DMS53 treated with DMSO at 0.1 percent for 48 hours (cell line): ENCODE measurements around the gene COA8.
"Not testable (repeated sequence)": the region's sequence is repeated elsewhere in the genome, so short reads cannot be mapped to it uniquely, and the experiment has no call there.

Experiments
- DNase-seq: peaks from one replicate; lab custom pipeline; 2025; ENCODE audit not compliant: unreplicated experiment; lab: John Stamatoyannopoulos, UW

COA8 gene

DNA sequence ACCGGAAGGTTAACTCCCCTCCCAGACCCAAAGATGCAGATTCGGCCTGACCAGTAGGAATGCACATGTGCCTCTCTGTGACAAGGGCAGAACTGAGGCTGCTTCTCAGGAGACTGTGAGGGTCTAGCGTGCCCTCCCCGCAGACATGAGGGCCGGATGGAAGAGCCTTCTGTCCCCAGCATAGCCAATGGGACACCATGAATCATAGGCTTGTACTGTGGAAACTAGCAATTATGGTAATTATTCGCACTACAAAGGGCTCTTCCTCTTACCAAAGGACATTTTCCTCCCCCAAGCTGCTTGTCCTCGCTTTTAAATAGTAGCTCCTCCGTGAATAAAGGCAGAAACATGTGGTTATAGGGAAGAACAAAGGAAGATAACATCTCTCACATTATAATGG lies 6.2 kb downstream of the COA8 start:
- no peak for DNase-seq

DNA sequence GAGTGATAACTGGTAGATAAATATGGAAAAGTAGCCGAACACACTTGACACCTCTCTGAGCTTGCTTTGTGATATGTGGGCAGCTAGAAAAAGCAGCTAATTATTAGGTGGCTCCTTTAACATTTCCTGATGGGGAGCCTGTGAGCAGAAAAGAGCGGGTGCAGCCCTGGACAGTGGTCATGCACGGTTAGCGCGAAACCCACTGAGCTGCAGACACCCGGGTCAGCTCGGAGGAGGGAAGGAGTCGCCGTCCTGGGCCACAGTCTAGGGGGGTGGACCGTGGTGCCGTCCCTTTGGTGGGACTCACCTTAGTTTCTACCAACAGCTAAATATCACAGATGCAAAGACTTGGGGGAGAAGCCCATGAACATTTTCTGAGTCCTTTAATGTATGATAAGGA lies 6.6 kb downstream of the COA8 start:
- DNase-seq: no peak

DNA sequence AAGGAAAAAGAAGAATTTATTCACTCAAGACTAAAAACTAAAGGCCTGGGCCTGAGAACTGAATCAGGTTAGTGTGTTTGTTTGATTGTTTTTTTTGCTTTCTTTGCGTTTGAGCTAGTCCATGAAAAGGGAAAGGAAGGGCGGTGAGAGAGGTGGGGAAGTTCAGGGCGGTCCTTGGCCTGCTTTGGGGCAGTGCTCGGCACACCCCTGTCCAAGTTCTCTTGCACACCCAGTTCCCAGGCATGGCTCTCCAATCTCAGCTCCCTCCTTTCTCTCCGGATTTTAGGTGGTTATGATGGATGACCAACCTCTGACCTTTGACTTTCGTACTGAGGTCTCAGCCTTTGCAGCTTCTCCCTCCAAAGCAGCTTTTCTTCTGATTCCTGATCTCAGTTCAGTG lies 11.3 kb downstream of the COA8 start:
- no peak for DNase-seq

GRCh38 chr14:103574707-103575285 lies 12.0 kb downstream of the COA8 start:
- no peak for DNase-seq

DNA sequence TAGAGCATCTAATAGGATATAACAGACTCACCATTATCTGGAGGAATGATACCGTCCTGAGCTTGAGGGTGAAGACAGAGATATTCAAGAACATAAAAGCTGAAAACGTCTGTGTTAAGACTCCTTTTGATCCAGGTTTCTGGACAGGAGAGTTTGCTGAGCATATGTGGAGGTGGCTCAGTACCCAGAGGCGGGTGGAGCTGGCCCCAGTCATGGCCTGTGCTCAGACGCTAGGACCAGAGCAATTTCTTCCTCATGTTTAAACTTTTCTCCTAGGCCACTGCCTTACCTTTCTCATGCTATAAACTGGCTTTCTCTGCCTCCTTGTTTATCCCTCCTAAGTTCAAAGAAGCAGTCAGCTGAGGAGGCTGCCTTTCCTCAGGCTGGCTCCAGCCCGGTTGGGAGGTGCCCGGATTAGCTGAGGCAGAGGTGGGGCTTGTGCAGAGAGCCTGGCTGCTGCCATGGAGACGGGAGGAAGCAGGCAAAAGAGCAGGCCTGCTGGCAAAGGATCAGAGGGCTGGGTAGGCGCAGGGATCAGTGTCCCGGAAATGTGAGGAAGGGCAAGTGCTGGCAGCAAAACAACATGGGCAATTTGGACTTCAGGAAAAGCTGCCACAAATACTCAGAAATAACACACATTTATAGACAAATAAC lies 13.7 kb downstream of the COA8 start:
- peak; percentile 78 for DNase-seq

DNA sequence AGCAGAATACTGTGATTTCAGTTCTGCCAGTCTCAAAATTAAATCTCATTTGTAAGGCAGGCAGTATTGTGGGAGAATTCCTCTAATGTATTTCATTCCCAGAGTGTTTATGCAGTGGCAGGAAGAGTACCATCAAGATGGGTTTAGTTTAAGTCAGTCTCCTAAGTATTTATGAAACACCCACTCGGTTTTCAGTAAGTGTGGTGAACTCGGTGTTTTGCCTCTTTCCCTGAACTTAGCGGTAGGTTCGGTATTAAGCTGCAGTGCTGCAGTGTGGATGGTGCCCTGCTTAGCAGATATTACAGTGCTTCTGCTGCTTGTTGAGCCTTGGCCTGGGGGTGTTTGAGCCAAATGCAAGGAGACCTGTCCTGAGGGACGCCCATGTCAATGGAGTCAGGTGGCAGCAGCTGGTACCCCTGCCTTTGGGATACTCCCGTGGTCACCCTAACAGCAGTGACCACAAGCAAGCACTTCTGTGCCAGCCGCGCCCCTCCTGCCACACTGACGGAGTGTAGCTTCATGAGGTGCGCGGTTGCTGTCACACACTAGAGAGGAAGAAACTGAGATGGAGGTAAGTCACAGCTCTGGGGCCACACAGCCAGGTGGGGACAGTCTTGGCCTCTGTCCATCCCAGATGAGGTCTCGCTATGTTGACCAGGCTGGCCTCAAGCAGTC lies 15.8 kb downstream of the COA8 start:
- no peak for DNase-seq

- DNase-seq: no peak
Measured at GRCh38 chr14:103581206-103581605, 18.4 kb downstream of the COA8 start.

- no peak for DNase-seq
Measured at GRCh38 chr14:103581954-103582703, 19.4 kb downstream of the COA8 start.

DNA sequence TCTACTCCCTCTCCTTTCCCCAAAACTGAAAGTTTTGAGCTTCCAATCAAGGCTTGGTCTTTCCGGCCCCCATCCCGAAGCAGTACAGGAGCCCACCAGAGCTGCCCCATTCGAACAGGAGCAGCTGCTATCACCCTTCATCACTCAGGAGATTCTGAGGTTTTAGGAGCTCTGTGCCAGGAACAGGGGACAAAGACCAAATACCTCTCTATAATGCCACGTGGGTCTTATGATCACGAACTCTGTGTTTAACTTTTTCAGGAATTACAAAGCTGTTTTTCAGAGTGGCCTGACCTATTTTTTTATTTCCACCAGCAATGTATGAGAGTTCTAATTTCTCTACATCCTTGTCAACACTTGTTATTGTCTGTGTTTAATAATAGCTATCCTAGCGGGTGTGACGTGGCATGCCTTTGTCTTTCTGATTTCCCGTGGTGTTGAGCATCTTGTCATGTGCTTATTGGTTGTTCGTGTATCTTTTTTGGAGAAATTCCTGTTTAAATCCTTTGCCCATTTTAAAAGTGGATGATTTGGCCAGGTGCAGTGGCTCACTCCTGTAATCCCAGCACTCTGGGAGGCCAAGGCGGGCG lies 21.7 kb downstream of the COA8 start:
- DNase-seq: no peak

DNA sequence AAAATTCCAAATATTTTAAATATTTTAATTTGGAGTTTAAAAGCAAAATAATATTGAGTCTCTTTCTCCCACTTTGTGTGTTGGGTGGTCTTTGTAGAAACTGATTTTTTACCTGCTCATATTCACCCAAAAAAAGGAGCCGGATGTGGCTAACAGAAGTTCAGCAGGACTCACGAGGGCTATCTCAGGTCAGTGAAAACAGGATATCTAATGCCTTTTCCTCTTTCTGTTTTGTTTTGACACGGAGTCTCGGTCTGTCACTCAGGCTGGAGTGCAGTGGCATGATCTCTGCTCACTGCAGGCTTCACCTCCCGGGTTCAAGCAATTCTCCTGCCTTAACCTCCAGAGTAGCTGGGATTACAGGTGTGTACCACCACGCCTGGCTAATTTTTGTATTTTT lies 30.8 kb downstream of the COA8 start:
- DNase-seq: no peak

DNA sequence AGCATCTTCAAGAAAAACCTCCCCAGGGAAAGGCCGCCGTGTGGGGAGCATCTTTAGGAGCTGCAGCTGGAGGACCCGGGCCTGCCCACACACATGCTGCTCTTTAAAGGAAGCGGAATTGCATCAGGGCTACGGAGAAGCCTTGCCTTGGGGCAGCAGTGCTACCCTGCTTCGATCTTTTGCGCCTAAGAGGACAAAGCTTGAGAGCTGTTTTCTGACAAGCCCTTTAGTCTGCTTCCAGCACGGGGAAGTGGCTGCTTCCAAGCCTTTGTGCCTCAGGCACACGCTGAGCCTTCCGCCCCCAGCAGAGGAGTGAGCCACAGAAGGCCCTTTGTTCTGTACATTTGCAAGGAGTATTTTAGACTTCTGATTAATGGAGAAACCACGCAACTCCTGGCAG lies 31.5 kb downstream of the COA8 start:
- no peak for DNase-seq

DNA sequence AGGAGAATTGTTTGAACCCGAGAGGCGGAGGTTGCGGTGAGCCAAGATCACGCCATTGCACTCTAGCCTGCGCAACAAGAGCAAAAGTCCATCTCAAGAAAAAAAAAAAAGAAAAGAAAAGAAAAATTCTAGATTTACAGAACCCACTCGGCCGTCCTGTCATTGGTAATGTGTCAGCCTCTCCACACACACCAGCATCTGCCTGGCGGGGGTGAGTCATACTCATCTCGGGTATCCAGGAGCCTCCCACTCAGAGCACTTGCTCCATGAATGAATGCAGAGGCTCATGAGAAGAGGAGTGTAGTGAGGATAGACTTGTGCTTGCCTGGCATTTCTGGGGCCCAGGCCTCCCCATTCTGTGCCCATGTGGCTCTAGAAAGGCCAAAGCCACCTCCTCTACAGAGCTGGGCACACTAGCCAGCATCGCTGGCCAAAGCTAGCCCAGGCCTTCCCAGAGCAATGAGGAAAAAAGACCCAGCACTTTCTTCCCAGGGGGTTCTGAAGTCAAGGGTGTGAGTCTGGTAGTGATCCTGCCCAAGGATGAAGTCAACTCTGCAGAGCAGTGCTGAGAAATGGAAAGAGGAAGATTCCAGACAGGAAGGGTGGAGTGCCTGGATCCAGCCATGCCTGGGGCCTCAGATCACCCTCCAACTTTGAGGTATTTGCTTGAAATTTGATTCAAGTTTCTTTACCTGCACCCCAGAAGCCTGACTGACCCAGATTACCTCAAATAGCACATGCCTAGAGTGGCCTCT lies 35.0 kb downstream of the COA8 start:
- DNase-seq: peak; percentile 52

- no peak for DNase-seq
Measured at GRCh38 chr14:103600503-103600902, 37.7 kb downstream of the COA8 start.

- DNase-seq: no peak
Measured at GRCh38 chr14:103604620-103605019, 41.9 kb downstream of the COA8 start.

DNA sequence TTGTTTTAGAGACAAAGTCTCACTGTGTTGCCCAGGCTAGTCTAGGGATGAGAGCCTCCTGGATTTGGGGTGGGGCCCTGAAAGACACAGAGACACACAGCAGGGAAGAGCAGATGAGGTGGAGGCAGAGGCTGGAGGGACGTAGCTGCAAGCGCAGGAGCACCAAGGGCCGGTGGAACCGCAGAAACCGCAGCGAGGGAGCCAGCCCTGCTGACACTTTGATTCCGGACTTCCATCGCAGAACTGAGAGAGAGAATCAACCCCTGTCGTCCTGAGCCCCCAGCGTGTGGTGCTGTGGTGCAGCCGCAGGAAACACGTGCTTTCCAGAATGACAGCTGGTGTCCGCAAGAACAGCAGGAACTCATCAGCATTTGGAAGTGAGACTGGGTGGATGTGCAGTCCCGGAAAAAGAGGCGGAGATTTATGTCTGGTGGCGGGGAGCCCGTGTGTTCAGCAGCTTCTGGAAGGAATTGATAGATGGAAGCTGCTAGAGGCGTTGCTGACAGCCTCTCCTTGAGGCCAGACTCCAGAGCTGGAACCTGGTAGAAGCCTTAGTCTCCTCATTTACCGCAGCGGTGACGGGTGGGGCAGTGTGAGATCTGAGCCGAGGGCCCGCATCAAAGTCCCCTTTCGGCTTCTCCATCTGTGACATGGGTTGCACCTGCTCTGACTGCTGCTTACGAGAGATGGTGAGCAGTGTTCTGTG lies 44.4 kb downstream of the COA8 start:
- peak; percentile 62 for DNase-seq

- no peak for DNase-seq
Measured at GRCh38 chr14:103607822-103608221, 45.1 kb downstream of the COA8 start.

GRCh38 chr14:103609081-103609480 lies 46.3 kb downstream of the COA8 start:
- not testable (repeated sequence) for DNase-seq

- no peak for DNase-seq
Measured at GRCh38 chr14:103611215-103611614, 48.5 kb downstream of the COA8 start.

DNA sequence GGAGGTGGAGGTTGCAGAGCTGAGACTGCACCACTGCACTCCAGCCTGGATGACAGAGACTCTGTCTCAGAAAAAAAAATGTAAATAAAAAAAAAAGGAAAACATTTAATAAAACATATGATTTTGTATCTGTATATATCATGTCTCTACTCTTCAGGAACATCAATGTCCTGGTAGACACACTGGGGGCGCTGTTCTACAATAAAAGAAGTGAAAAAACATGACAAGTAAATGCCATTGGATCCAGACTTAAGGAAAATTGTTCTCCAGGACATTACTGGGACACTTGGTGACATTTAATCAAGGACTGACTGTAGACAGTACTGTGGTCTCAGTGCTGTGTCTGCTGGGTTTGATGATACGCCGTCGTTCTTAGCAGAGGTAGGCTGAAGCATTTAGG lies 50.8 kb downstream of the COA8 start:
- peak; percentile 52 for DNase-seq

DNA sequence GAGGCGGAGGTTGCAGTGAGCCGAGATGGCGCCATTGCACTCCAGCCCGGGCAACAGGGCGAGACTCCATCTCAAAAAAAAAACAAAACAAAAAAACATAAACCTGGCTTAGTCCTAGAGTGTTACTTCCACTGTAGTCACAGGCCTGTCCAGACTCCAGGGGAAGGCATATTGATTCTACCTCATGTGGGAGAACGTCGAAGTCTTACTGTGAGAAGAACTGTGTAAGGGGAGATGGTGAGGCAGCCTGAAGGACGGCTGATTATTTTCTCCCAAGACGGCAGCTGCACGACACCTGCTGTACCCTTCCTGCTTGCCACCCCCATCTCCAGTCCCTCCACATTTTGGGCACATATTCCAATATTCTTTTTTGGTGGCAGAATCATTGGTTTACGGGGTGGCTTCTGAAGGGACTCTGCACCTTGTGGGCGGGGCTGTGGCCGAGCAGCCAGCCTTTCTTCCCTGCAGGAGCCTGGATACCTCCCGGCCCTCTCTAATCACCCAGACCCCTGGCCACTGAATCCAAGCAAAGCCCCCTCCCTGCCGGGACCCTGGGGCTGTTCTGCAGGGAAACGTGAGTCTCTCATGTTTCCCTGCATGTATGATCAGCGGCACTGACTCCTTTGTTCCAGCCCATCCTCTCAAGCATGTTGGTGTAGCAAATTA lies 54.0 kb downstream of the COA8 start:
- DNase-seq: no peak
